ENCODE data around the gene TEKT1.
"Not testable (repeated sequence)": the region's sequence is repeated elsewhere in the genome, so short reads cannot be mapped to it uniquely, and the experiment has no call there.

GRCh38 chr17:6816368-6816767, 15.2 kb downstream of the TEKT1 start:
- TF ChIP-seq CTCF (IDR thresholded peaks at IDR 0.05; ENCODE audit: low read depth, low read length, poor library complexity, severe bottlenecking); EZH2phosphoT487 (IDR thresholded peaks at IDR 0.05; ENCODE audit: borderline replicate concordance, low read length): not testable (repeated sequence)
